ENCODE results near the gene GRB7.
"Not testable (repeated sequence)": the region's sequence is repeated elsewhere in the genome, so short reads cannot be mapped to it uniquely, and the experiment has no call there.

GRB7 gene

DNA sequence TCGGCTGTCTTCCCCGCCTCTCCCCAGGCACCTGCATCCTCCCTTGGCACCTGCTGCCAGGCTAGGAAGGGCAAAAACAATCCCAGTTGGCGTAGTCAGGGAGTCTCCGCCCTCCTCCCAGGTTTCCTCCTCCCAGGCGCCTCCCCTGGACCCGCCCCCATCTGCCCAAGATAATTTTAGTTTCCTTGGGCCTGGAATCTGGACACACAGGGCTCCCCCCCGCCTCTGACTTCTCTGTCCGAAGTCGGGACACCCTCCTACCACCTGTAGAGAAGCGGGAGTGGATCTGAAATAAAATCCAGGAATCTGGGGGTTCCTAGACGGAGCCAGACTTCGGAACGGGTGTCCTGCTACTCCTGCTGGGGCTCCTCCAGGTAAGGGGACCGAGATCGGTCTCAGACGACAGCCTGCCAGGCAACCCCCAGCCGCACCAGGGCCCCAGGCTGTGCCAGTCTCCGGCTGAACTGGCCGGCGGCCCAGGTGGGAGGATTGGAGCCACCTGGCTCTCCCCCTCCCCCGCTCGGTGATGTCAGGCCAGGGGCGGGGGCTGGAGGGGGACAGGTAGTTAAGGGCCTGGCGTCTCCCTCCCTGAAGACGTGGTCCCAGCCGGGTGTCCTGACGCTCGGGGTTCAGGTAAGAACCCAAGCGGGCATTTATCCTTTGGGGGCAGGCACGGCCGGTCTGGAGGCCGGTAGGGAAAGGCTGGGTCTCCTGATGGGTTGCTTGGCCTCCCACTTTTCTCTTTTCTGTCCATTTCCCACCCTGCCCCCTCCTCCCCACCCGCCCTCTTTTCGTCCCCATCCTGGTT, at the start of gene GRB7:
Gene GRB7 (plus strand): TSS at position 179 of the 808 bp plus-strand sequence. CDS start 4,364 bp downstream, outside the sequence.
- no peak for DNase-seq (ENCODE audit: low read depth)

DNA sequence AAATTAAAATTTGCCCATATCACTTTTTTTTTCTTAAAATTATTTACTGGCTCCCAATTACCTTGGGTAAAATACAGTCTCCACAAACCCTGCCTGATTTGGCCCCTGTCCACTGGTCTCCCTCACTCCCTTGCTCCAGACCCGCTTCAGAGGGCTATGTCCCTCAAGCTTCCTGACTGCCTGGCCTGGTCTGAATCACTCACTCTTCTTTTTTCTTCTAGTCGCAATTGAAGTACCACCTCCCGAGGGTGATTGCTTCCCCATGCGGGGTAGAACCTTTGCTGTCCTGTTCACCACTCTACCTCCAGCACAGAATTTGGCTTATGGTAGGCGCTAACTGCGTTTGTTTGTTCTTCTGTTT, 49.3 kb upstream of the GRB7 start:
- no peak for DNase-seq (ENCODE audit: low read depth)

DNA sequence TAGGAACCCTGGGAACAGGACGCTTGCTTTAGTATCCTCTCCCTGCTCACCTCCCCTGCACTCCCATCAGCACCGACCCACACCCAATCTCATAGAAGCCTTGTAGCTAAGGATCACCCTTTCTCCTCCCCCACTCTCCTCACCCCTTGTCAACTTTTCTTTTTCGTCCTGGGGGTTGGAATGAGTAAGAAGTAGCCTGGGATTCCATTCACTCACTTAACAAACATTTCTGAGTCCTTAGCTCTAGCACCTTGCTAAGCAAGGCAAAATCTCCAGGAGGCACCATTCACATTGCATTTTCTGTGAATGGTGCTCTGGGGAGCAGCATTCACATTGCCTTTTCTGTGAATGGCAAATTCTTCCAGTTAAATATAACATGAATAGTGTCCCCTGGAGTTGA, 48.8 kb upstream of the GRB7 start:
- no peak for DNase-seq (ENCODE audit: low read depth)

DNA sequence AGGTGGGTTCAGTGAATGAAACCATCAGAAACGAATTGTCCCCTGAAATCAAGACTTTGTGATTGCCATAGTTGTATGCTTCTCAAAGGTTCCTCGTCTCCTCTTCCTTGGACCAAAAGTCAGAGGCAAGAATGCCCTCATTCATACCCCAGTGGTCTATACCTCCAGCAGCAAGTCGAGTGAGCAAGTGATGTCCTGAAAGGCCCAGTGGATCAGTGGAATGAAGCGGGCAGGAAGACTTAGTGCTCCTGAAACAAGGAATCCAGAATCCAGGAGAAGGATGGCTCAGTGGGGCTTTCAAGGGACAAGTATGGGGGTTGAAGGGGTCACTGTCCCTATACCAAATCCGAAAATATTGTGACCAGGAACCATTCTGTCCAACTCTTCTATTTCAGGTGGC, 43.1 kb upstream of the GRB7 start:
- no peak for DNase-seq (ENCODE audit: low read depth)

DNA sequence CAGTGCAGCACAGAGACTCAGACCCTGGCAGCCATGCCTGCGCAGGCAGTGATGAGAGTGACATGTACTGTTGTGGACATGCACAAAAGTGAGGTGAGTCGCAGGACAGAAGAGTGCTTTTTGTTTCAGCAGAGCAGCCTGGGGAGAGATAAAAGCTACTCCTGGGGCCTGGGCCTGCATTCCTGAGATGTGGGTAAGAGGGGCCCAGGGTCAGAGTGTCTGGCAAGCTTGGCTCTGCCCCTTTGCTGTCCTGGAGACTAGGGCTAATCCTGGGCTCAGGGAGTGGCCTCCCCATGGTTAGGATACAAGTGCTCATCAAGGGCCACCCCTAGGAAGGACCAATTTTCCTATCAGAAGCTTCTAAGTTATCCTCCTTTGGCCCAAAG, 42.7 kb upstream of the GRB7 start:
- DNase-seq (ENCODE audit: low read depth): no peak

DNA sequence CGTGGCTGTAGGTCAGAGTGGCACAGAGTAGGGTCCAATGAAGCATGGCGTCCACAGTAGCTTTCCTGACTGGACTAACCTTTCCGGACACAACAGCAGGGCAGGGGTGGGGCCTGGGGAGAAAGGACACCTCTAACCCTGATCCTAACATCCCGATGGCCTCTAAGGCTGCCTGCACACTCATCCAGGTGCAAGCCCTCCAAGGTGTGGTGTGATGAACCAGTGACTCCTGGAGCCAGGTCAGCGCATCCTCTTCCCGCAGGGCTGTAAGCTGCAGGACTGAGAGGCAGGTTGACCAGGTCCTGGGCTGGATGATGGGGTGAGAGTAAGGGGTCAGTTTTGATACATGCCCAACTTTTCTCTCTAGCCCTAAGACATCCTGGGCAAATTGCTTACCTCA, 41.0 kb upstream of the GRB7 start:
- DNase-seq (ENCODE audit: low read depth): no peak

DNA sequence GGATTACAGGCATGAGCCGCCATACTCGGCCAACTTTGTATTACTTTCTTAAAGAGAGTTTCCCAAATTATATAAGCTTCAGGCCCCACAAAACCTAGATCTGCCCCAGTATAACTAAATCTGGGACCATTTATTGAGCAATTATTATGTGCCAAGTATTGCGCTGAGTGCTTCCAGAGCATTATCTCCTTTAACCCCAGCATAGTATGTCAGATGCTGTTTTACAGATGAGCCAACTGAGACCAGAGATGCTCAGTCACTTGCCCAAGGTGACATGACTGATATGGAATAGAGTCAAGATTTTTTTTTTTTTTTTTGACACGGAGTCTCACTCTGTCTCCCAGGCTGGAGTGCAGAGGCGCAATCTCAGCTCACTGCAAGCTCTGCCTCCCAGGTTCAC, 39.8 kb upstream of the GRB7 start:
- DNase-seq (ENCODE audit: low read depth): no peak

DNA sequence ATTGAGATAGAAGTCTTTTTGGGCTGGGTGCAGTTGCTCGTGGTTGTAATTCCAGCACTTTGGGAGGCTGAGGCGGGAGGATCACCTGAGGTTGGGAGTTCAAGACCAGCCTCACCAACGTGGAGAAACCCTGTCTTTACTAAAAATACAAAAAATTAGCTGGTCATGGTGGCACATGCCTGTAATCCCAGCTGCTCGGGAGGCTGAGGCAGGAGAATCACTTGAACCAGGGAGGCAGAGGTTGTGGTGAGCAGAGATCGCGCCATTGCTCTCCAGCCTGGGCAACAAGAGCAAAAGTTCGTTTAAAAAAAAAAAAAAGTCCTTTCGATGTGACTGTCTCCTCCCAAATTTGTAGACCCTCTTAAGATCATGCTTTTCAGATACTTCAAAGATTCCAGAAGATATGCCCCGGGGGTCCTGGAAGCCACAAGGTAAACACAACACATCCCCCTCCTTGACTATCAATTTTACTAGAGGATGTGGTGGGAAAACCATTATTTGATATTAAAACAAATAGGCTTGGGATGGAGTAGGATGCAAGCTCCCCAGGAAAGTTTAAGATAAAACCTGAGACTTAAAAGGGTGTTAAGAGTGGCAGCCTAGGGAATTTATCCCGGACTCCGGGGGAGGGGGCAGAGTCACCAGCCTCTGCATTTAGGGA, 38.5 kb upstream of the GRB7 start:
- not testable (repeated sequence) for DNase-seq (ENCODE audit: low read depth)

DNA sequence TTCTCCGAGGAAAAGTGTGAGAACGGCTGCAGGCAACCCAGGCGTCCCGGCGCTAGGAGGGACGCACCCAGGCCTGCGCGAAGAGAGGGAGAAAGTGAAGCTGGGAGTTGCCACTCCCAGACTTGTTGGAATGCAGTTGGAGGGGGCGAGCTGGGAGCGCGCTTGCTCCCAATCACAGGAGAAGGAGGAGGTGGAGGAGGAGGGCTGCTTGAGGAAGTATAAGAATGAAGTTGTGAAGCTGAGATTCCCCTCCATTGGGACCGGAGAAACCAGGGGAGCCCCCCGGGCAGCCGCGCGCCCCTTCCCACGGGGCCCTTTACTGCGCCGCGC, 38.0 kb upstream of the GRB7 start, which contains the start of gene ERBB2:
Gene ERBB2 (plus strand): TSS at position 247 of the 330 bp plus-strand sequence. CDS start 175 bp downstream, outside the sequence.
- DNase-seq (ENCODE audit: low read depth): no peak

DNA sequence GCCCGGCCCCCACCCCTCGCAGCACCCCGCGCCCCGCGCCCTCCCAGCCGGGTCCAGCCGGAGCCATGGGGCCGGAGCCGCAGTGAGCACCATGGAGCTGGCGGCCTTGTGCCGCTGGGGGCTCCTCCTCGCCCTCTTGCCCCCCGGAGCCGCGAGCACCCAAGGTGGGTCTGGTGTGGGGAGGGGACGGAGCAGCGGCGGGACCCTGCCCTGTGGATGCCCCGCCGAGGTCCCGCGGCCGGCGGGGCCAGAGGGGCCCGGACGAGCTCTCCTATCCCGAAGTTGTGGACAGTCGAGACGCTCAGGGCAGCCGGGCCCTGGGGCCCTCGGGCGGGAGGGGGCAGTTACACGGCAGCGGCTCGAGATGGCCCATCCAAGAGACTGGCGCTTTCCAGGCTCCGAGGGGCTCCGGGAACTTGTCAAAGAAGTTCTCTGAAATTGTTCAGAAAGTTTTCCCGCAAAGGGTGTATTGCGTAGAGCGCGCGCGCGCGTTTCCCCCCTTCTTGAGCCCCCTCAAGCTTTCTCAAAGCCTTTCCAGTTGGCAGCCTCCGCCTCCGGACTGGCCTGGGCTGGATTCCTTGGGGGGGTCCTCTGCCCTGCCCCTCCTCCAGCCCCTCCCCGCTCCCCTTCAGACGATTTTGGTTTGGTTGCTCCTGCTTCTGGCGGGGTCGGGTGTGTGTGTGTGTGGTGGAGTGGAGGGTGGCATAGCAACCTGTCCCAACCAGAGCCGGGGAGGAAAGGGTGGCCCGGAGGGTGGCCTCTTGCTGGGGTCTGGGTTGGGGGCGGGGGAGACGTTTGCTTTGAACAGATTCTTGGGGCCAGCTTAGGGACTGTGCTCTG, 37.4 kb upstream of the GRB7 start:
- no peak for DNase-seq (ENCODE audit: low read depth)

DNA sequence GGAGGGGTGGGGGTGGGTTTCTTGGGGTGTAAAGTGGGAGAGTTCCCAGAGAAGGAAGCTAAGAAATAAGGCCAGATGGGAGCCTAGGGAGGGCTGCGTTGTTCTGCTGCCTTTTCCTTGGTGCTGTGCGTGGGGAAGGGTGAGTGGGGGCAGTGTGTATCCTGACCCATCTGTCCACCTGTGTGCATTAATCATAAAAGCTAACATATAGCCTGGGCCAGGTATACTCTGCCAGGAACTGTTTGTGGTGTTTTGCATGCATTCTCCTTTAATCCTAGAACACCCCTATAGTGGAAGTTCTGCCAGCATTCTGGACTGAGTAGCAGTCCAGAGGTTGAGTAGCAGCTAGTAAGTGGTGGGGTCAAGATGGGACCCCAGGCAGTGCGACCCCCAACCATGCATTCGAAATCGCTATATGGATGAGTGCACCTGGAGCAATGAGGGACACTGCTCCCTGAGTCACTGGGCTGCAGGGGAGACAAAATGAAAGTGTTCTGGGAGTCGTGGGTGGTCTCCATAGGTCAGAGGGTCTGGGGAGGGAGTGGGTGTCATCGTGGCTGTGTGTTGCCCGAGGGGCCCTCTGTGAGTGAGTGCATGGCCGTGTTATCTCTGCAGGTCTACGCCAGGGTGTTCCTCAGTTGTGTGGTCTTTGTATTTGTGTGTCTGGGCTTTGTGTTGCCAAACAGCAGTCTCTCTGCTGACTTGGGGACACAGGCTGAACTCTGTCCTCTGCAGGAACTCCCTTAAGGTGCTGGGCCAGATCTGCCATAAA, 36.5 kb upstream of the GRB7 start:
- DNase-seq (ENCODE audit: low read depth): no peak

DNA sequence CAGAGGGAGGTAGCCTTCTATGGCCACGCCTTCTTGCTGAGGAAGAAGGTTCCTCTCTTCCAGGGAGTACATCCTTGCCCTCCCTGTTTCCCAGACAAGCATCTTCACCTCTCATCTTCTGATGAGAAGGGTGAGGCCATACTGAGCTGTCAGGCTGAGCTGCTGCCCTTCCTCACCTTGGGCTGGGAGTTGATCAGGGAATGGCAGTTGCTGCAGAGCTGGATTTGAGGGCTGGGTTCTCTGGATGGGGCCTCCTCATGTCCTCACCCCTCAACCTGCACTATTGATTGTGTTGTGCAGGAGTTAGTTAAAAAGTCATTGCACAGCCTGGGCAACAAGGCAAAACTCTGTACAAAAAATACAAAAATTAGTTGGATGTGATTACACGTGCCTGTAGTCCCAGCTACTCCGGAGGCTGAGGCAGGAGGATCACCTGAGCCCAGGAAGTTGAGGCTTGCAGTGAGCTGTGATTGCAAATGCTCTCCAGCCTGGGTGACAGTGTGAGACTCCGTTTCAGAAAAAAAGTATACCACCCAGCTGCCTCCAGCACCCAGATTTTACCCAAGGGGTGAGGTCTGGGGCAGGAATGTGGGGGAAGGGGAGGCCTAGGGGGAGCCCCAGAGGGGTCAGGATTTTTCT, 35.8 kb upstream of the GRB7 start:
- no peak for DNase-seq (ENCODE audit: low read depth)

DNA sequence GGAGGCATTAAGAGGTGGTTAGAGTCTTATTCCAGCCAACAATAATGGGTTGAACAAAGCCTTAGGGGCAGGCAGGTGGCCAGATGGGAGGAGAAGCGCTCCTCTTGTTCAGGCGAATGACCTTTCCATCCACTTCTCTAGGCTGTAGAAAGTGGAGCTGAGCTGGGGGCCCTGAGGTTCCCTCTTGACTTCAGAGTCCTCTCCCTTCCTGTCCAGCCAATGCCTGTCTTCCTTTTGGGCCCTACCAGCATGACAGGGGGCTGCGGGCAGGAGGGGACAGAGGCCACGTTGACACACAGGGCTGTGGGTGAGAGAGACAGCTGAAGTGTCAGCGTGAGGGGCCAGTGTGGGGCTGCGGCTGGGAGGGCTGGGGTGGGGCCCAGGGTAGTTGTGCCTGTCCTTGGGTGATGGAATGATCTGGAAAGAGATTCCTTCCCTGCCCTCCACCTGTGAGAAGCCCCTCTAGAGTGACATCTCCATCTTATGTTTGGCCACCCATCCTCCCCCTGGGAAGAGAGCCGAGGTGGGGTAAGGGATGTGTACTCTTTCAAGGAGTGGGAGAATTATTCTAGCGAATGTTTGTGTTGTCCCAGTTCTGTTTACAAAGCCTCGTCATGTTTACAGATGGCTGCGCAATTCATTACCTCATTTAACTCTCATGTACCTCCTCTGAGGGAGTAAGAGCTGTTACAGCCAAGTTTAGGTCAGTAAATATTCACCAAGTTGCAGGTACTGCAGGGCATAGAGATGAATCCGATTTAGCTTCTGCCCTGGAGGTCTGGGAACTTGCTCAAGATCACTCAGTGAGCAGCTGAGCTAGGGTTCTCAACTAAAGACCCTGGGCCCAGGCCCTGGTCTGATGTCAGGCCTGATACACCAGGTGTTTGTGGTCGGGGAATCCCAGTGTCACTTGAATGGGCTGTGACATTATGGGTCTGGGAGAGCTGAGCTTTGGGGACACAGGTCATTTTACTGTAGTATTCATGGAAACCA, 34.5 kb upstream of the GRB7 start:
- DNase-seq (ENCODE audit: low read depth): no peak

DNA sequence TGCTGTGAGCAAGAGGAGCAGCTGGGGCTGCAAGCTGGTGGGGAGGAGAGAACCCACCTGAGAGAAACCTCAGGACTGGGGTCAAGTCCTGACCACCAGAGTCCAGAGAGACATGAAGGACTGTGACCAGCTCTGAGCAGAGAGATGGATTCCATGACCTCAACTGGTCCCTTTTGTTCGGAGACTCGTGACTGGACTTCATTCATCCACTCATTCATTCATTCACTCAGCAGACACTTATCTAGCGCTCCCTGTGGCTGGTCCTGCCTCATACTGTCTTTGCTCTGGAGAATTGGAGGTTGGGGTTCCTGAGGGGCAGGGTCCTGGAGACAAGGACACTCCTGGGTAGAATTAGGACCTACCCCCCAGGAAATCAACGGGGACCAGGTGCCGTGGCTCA, 33.8 kb upstream of the GRB7 start:
- no peak for DNase-seq (ENCODE audit: low read depth)

DNA sequence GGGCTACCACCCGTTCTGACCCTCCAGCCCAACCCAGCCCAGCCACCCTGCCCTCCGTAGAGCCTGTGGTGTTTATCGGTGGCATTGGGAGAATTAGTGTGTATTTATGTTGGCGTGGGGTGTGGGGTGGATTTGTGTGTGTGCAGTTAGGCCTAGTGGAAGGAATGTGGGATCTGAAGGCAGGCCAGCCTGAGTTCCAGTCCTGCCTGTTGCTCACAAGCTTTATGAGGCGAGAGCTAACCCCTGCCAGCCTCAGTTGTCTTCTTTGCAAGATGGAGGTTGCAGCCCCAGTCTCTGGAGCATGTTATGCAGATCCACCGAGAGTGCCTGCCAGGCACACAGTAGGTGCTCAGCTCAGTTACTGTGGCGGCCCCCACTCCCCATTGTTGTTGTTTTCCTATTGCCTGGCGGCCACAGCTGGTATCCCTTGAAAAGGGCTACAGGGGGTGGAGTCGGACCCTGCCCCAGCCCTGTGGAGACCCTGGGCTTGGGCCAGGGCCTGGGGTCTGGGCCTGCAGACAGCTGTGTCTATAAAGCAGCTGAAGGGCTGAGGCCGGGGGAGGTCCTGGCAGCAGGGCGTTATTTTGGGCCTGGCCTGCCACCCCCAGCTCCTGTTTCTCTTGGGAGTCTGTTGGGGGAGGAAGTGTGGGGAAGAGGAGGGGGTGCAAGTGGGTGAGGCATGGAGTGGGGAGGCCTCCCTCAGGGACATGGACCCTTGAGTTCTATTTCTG, 32.8 kb upstream of the GRB7 start:
- DNase-seq (ENCODE audit: low read depth): no peak

DNA sequence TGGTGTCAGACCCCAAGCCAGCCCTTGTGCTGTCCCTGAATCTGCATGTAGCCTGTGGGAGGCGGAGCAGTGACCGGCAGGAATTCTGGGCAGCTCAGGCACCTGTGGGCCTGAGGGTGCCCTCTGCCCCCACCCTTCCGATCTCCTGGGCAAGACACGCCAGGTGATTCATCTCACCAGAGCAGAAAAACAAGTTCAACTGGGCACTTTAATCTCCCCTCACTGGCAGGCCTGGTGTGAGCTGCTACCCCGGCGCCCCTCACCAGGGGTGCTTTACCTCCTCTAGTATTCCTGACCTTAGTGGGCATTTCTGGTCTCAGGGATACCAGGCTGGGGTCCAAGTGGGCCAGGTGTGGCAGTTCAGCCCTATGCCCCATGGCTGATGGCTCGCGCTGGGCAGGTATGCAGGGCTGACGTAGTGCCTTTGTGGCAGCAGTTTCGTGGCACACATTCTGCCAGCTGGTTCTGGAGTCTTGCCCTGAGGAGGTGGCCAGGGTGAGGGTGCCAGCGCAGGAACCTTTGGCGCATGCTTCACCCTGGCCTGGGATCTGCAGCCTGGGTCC, 31.9 kb upstream of the GRB7 start:
- DNase-seq (ENCODE audit: low read depth): no peak

DNA sequence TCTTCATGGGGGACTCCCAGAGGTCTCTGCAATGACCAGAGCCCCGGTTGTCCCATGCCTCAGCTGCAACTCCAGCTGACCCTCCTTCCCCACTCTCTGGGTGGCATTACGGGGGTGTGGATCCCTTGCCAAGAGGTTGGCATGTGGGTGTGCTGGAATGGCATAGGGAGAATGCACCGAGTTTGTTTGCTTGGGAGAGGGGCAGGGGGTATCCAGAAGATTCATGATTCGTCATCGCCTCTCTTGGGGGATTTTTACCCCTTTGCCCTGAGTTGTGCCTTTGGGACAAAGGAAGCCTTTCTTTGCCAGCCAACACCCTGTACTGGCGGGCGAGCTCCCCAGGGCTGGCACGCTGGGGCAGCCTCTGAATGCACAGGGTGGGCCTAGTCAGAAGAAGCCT, 31.4 kb upstream of the GRB7 start:
- DNase-seq (ENCODE audit: low read depth): no peak

DNA sequence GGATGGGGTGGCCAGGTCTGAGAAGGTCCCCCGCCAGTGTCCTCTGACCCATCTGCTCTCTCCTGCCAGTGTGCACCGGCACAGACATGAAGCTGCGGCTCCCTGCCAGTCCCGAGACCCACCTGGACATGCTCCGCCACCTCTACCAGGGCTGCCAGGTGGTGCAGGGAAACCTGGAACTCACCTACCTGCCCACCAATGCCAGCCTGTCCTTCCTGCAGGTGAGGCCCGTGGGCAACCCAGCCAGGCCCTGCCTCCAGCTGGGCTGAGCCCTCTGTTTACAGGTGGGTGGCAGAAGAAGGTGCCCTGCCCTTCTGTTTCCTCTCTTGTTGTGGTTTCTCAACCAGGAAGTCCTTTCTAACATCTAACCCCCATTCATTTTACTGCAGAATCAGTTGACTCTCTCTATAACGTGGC, 30.8 kb upstream of the GRB7 start:
- DNase-seq (ENCODE audit: low read depth): no peak

DNA sequence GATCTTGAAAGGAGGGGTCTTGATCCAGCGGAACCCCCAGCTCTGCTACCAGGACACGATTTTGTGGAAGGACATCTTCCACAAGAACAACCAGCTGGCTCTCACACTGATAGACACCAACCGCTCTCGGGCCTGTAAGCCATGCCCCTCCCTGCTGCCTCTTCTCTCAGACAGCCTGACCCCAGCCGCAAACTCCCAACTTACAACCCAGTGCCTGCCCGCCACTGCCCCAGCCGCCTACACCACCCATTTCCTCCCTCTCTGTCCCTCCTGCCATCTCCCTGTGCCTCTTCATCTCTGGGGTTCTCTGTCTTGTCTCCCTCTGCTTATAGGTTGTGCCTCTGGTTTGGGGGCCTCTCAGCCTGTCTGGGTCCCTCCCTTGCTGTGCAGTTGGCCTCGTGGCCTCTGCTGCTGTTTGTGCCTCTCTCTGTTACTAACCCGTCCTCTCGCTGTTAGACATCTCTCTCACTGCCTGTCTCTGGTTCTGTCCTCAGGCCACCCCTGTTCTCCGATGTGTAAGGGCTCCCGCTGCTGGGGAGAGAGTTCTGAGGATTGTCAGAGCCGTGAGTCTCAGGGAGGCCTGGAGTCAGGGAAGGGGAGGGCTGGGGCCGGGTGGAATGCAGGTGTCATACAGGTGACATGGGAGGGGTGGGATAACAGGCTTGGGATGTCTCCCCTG, 28.3 kb upstream of the GRB7 start:
- no peak for DNase-seq (ENCODE audit: low read depth)
